CD14-positive monocyte (primary cell): ENCODE measurements around the gene STPG1. TPM values are rescaled to one million over a fixed set of nuclear protein-coding genes. Genes with fewer than 3 reads are reported as not detected.

ENCODE experiments used
- DNase-seq, 3 donors: peaks; one replicate each; pipeline ENCODE4 v3.0.0-alpha.2; 2011 to 2022
- H2AFZ ChIP-seq: 2 replicates; pipeline ENCODE4 v1.6.0; 2012; ENCODE audit warnings: mild to moderate bottlenecking, low read depth, low read length, inconsistent platforms; ENCODE audit not compliant: insufficient read depth, poor library complexity, severe bottlenecking
- H3K27ac ChIP-seq, 2 donors: 1 replicate in 1 of 2; 2 replicates in 1 of 2; pipeline ENCODE4 v1.5.1; 2012 to 2013; ENCODE audit warnings: low read length in 2 of 2, control low read depth in 1 of 2, inconsistent platforms in 1 of 2, low read depth in 1 of 2, mild to moderate bottlenecking in 1 of 2
- H3K27me3 ChIP-seq, 2 donors: one replicate each; pipeline versions ENCODE4 v1.6.0 to v1.6.1; 2011 to 2013; ENCODE audit warnings: low read length in 2 of 2; ENCODE audit not compliant: control insufficient read depth in 2 of 2, insufficient read depth in 2 of 2
- H3K36me3 ChIP-seq, 2 donors: replicated peaks in 1 of 2; 1 replicate in 1 of 2; 2 replicates in 1 of 2; pipeline versions ENCODE4 v1.5.1 to v1.6.1; 2012 to 2013; ENCODE audit warnings: low read length in 2 of 2, control low read depth in 1 of 2, inconsistent platforms in 1 of 2, mild to moderate bottlenecking in 1 of 2; ENCODE audit not compliant: insufficient read depth in 2 of 2, control insufficient read depth in 1 of 2
- H3K4me1 ChIP-seq, 2 donors: 1 replicate in 1 of 2; 2 replicates in 1 of 2; pipeline versions ENCODE4 v1.5.1 to v1.6.1; 2012 to 2013; ENCODE audit warnings: low read length in 2 of 2, control low read depth in 1 of 2, inconsistent platforms in 1 of 2, mild to moderate bottlenecking in 1 of 2, moderate library complexity in 1 of 2; ENCODE audit not compliant: insufficient read depth in 2 of 2, control insufficient read depth in 1 of 2
- H3K4me2 ChIP-seq: replicated peaks from 2 replicates; pipeline ENCODE3; 2012; ENCODE audit warnings: low read length, moderate library complexity, mild to moderate bottlenecking; ENCODE audit not compliant: poor library complexity, severe bottlenecking; ENCODE audit errors: extremely low read depth
- H3K4me3 ChIP-seq, 3 experiments: fragments of 200-600 bp in 1 of 3; sonication (generic) in 1 of 3; replicated peaks in 1 of 3; 1 replicate in 2 of 3; 2 replicates in 1 of 3; pipeline ENCODE4 v1.5.1; 2011 to 2013; ENCODE audit warnings: low read length in 3 of 3, mild to moderate bottlenecking in 3 of 3, control low read depth in 2 of 3, low read depth in 2 of 3, inconsistent platforms in 1 of 3, moderate library complexity in 1 of 3
- H3K79me2 ChIP-seq: 2 replicates; pipeline ENCODE4 v1.6.0; 2012; ENCODE audit warnings: mild to moderate bottlenecking, control low read depth, inconsistent platforms, low read length, moderate library complexity; ENCODE audit not compliant: insufficient read depth
- H3K9ac ChIP-seq: 2 replicates; pipeline ENCODE4 v1.6.0; 2017; ENCODE audit warnings: low read length, mild to moderate bottlenecking; ENCODE audit not compliant: insufficient read depth, poor library complexity, severe bottlenecking
- H3K9me3 ChIP-seq, 2 donors: replicated peaks in 1 of 2; 1 replicate in 1 of 2; 2 replicates in 1 of 2; pipeline versions ENCODE4 v1.5.1 to v1.6.1; 2012 to 2013; ENCODE audit warnings: low read length in 2 of 2, control low read depth in 1 of 2; ENCODE audit not compliant: control insufficient read depth in 1 of 2, insufficient read depth in 1 of 2
- H4K20me1 ChIP-seq: 2 replicates; pipeline ENCODE4 v1.6.0; 2012; ENCODE audit warnings: mild to moderate bottlenecking, low read length, control low read depth, moderate library complexity; ENCODE audit not compliant: insufficient read depth
- H3K27ac Mint-ChIP-seq, 7 donors: one replicate each; pipeline ENCODE4 v1.8.0; 2020; ENCODE audit warnings: mild to moderate bottlenecking in 7 of 7, mixed read lengths in 7 of 7, moderate library complexity in 6 of 7, inconsistent platforms in 2 of 7
- H3K27me3 Mint-ChIP-seq, 3 donors: one replicate each; pipeline ENCODE4 v1.8.0; 2021 to 2022; ENCODE audit warnings: low read depth in 3 of 3, mild to moderate bottlenecking in 3 of 3, mixed read lengths in 3 of 3, moderate library complexity in 3 of 3, inconsistent platforms in 1 of 3
- H3K36me3 Mint-ChIP-seq, 2 donors: one replicate each; pipeline ENCODE4 v1.8.0; 2020; ENCODE audit warnings: mixed read lengths in 2 of 2, inconsistent platforms in 1 of 2, mild to moderate bottlenecking in 1 of 2
- H3K4me1 Mint-ChIP-seq: one replicate; pipeline ENCODE4 v1.8.0; 2020; ENCODE audit warnings: mild to moderate bottlenecking, mixed read lengths
- H3K4me3 Mint-ChIP-seq, 2 donors: one replicate each; pipeline ENCODE4 v1.8.0; 2020; ENCODE audit warnings: mild to moderate bottlenecking in 2 of 2, mixed read lengths in 2 of 2, moderate library complexity in 1 of 2
- H3K9me3 Mint-ChIP-seq, 7 donors: one replicate each; pipeline ENCODE4 v1.8.0; 2020 to 2022; ENCODE audit warnings: mixed read lengths in 7 of 7, mild to moderate bottlenecking in 6 of 7, moderate library complexity in 6 of 7, inconsistent platforms in 2 of 7
- WGBS: methylation state at CpG from one replicate; pipeline ENCODE4 v1.1.5; 2013; ENCODE audit warnings: missing lambda C conversion rate; ENCODE audit not compliant: insufficient coverage; 5-methylcytosine and 5-hydroxymethylcytosine counted together
- intact Hi-C, 2 donors: fragments of 100-400 bp; cut with micrococcal nuclease; formaldehyde crosslinking; loops; one replicate each; pipeline versions ENCODE4 v1.15.0 to v1.15.1; 2023
- polyA plus RNA-seq, 3 donors: library from polyadenylated mRNA; depleted of rRNA in 1 of 3; unstranded in 2 of 3; stranded (reverse) in 1 of 3; fragments of 300-500 nt in 2 of 3; fragments of >200 nt in 1 of 3; fragmentation: Illumina TruSeq in 2 of 3; gene quantifications; 1 replicate in 2 of 3; 2 replicates in 1 of 3; pipeline ENCODE4 v1.2.3, GENCODE V29; 2012 to 2021
- TF ChIP-seq, protein P1 (sequence below): fragments of 200-600 bp; IDR thresholded peaks from one replicate; pipeline ENCODE4 v1.8.0; 2022; ENCODE audit warnings: antibody characterized with exemption, mild to moderate bottlenecking

The STPG1 gene
- polyA plus RNA-seq, 3 donors, result 0.57 to 0.85 (median 0.60) TPM

DNA sequence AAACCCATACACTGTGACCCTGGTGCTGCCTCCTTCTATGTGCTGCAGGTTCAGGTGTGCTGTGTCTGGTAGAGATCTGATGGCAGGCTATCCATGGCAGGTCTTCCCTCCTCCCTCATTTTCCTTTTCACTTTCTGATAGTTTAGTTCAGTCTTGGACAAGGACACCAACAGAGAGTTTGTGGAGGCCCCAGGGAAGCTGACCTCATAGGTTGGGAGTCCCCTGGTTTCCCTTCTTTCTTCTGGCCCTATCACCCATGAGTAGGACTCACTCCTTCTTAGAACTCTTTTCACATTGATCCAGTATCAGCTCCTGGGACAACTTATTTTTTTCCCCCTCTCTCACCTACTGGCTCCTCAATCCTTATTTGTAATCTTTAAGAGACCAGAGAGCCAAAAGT lies 86.1 kb downstream of the STPG1 start:
- no peak overlapping the region for H3K4me2 ChIP-seq
- no peak for DNase-seq

DNA sequence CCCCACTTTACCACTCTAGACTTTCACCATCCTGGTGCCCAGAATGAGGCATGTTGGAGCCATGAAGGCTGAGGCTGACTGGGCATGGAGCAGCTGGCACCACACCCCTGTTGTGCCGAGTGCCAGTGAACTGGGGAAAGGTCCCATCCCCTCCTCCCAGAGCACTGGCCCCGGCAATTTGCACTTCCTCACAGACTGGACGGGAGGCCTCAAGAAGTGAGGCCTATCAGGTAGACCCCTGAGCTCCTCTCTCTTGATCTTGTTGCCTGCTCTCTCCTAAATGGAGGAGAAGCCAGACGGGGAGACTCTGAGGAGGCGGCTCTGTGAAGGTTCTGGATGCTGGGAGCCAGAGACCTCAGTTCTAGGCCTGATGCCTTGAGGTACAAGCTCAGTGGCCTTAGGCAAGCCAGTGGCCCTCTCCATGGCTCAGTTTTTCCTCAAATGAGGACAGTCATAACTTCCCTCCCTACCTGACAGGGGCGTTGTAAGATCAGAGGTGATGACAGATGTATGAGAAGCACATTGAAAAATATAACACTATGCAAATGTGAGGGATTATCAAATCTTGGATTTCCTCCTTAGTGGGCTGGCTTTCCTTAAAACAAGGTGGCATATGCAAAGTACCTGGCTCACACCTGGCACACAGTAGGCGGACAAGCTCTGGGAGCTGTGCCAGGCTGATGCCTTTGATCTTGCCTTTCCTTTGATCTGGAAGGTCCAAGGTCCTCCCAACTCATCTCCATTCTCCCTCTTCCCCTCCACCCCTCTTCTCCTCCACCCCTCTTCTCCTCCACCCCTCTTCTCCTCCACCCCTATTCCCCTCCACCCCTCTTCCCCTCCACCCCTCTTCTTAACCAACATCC lies 87.8 kb downstream of the STPG1 start:
- Histone ChIP-seq H3K36me3 (no peaks in the 10 kb centered on the region), H2AFZ (no peak overlapping the region), H3K9me3 (no peaks in the 10 kb centered on the region), H4K20me1 (no peaks in the 10 kb centered on the region), H3K27ac (no peak overlapping the region), H3K4me2 (no peak overlapping the region), H3K4me1 (peaks cover 10 to 19% of the 10 kb centered on the region in 2 donors), H3K27me3 (peaks cover 32 to 64% of the 10 kb centered on the region in 2 donors), H3K79me2 (no peaks in the 10 kb centered on the region), H3K4me3 (no peak overlapping the region), H3K9ac (no peak overlapping the region)
- Mint-ChIP-seq H3K4me3 (no peak overlapping the region), H3K9me3 (peaks cover 0 to 4% (median 0%) of the 10 kb centered on the region in 7 donors), H3K27me3 (peaks cover 39 to 65% (median 48%) of the 10 kb centered on the region in 3 donors), H3K27ac (no peak overlapping the region), H3K4me1 (peaks cover 16% of the 10 kb centered on the region), H3K36me3 (peaks cover 1 to 7% of the 10 kb centered on the region in 2 donors)
- intact Hi-C loops, result loop anchor here in 1 of 2 donors (5.0 kb wide), 1 partner anchor 66 kb away; no protein-coding TSS in a partner anchor
- 81% methylated on average over 5 of the region's 7 CpGs for WGBS
- no peak for DNase-seq
- TF ChIP-seq, protein P1, sequence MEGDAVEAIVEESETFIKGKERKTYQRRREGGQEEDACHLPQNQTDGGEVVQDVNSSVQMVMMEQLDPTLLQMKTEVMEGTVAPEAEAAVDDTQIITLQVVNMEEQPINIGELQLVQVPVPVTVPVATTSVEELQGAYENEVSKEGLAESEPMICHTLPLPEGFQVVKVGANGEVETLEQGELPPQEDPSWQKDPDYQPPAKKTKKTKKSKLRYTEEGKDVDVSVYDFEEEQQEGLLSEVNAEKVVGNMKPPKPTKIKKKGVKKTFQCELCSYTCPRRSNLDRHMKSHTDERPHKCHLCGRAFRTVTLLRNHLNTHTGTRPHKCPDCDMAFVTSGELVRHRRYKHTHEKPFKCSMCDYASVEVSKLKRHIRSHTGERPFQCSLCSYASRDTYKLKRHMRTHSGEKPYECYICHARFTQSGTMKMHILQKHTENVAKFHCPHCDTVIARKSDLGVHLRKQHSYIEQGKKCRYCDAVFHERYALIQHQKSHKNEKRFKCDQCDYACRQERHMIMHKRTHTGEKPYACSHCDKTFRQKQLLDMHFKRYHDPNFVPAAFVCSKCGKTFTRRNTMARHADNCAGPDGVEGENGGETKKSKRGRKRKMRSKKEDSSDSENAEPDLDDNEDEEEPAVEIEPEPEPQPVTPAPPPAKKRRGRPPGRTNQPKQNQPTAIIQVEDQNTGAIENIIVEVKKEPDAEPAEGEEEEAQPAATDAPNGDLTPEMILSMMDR, result no peak

More for the DNA sequence above, 86.1 kb downstream of the STPG1 start:
- H3K4me3 Mint-ChIP-seq, result no peak overlapping the region
- Histone ChIP-seq H3K9ac (no peak overlapping the region), H3K36me3 (no peaks in the 10 kb centered on the region), H3K27me3 (peaks cover 25 to 50% of the 10 kb centered on the region in 2 donors), H3K27ac (no peak overlapping the region), H4K20me1 (no peaks in the 10 kb centered on the region), H3K9me3 (no peaks in the 10 kb centered on the region), H3K79me2 (no peaks in the 10 kb centered on the region), H3K4me3 (no peak overlapping the region), H3K4me1 (peaks cover 0 to 3% of the 10 kb centered on the region in 2 donors), H2AFZ (no peak overlapping the region)
- peaks cover 5% of the 10 kb centered on the region for H3K4me1 Mint-ChIP-seq
- peaks cover 0 to 2% of the 10 kb centered on the region in 2 donors for H3K36me3 Mint-ChIP-seq
- TF ChIP-seq, protein P1, result no peak
- intact Hi-C loops, result loop anchor here in 1 of 2 donors (5.0 kb wide), 1 partner anchor 65 kb away; no protein-coding TSS in a partner anchor
- H3K9me3 Mint-ChIP-seq, result peaks cover 0 to 2% (median 0%) of the 10 kb centered on the region in 7 donors
- H3K27ac Mint-ChIP-seq, result no peak overlapping the region
- H3K27me3 Mint-ChIP-seq, result peaks cover 30 to 50% (median 35%) of the 10 kb centered on the region in 3 donors
